ENCODE data around the gene EDAR. TPM values are rescaled to one million over a fixed set of nuclear protein-coding genes. Genes with fewer than 3 reads are reported as not detected.

EDAR gene
- polyA plus RNA-seq, 4 donors: 2.9 to 3.5 (median 3.1) TPM

DNA sequence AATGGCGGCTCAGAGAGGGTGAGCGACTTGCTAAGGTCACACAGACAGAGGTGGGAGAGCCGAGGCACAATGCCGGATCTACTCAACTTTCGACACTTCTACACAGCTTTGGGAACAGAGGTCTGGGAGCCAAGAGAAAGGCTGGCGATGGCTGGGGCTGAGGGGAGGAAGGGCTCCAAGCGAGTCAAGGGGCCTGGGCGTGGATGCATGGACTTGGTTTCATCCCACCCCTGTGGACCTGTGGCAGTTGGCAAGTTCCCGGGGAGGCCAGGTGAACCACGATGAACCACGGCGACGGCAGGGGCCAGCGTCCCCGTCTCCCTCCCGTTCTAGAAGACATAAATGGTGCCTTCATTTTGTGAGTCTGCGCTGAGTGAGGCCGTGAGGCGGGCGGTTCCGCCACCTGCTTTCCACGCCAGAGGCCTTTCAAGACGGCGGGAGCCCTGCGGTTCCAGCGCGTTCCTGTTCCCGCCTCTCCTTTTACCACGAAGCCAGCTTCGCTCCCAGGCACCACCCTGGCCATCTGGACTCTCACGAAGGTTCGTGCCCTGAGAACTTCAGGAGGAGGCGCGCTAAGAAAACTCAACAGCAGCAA lies 46.7 kb downstream of the EDAR start:
- no peak for DNase-seq (ENCODE audit: low read depth in 4 of 4, low spot score in 3 of 4)

DNA sequence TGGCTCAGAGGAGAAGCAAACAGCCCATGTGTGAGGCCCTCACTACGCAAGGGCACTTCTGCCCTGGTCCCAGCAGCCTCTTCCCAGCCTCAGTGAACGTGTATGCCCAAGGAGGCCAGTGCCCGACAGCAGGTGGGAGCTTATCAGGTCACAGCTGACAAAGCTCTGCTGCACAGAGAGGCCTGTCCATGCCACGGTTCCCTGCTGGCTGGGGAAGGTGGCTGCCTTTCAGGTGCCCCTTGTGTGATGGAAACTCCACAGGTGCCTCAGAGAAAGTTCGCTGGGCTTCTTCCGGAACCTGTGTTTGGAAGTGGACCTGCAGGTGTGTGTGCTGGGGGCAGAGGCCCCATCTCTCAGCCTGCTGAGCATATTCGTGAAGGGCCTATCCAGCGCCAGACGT lies 47.3 kb downstream of the EDAR start:
- no peak for DNase-seq (ENCODE audit: low read depth in 4 of 4, low spot score in 3 of 4)

- no peak for DNase-seq (ENCODE audit: low read depth in 4 of 4, low spot score in 3 of 4)
These were observed 47.8 kb downstream of the EDAR start for GRCh38 chr2:108941161-108941665.

DNA sequence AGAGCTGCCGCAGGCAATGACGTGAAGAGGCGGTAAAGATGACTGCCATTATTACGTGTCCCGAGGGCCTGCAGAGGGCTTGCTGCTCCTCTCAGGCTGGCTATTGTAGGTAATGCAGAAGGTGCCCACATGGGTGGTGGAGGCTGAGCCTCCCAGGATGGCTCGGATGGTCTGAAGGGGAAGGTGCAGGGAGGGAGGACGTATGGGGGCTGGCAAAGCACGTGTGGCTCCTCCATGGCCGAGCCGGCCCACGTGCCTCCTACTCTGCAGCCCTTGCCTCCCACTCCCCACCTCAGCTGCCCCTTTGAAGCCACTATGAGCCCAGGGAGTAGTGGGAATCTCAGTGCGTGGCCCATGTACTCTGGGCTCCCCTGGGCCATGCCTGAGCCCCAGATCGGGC lies 48.9 kb downstream of the EDAR start:
- no peak for DNase-seq (ENCODE audit: low read depth in 4 of 4, low spot score in 3 of 4)

DNA sequence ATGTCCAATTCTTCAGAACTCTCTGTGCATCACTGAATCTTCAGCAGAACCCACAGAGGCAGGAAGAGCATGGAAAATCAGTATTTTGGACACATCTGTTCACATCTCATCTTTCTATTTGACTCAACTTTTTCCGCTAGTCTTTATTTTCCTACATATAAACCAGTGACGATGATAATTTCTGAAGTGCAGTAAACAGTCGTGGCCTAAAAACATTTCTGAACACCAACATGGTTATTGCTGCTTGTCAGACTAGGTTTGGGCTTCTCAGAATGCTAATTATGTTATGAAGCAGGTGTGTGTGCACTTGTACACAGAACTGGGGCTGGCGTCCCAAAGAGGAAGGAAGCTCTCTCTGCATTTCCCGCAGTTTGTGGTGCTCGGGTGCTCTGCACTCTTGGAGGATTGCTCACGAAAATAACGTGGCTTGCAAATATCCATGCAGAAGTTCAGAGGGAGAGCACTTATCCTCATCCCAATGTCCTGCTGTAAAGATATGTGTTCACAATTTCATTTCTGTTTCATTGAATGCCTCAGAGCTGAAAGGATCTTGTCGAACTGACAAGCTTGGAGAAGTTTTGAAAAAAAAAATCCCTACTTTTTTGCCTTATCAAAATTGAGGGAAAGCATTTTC lies 50.8 kb downstream of the EDAR start:
- no peak for DNase-seq (ENCODE audit: low read depth in 4 of 4, low spot score in 3 of 4)

DNA sequence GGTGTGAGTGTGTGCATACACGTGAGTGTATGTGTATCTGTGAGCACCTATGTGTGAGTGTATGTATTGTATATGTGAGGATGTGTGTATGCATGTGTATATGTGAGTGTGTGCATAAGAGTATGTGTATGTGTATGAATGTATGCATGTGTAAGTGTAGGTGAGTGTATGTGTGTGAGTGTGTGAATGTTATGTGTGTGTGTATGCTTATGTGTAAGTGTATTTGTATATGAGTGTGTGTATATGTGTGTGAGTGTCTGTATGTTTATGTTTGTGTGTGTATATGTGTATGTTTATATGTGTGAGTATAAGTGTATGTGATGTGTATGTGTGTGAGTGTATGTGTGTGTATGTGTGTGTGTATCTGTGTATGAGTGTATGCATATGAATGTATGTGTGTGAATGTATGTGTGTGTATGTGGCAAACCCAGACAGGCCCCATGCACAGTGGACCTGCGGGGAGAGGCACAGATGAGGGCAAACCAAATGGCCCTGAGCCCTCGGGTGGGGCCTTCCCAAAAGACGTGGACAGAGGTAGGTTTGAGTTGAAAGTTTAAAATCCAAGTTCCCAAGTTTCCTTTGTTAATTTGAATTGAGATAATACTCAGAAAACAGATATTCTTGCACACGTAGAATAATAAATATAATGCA lies 51.5 kb downstream of the EDAR start:
- DNase-seq (ENCODE audit: low read depth in 4 of 4, low spot score in 3 of 4): no peak

- DNase-seq (ENCODE audit: low read depth in 4 of 4, low spot score in 3 of 4): no peak
These were observed 52.2 kb downstream of the EDAR start for GRCh38 chr2:108936866-108937265.

DNA sequence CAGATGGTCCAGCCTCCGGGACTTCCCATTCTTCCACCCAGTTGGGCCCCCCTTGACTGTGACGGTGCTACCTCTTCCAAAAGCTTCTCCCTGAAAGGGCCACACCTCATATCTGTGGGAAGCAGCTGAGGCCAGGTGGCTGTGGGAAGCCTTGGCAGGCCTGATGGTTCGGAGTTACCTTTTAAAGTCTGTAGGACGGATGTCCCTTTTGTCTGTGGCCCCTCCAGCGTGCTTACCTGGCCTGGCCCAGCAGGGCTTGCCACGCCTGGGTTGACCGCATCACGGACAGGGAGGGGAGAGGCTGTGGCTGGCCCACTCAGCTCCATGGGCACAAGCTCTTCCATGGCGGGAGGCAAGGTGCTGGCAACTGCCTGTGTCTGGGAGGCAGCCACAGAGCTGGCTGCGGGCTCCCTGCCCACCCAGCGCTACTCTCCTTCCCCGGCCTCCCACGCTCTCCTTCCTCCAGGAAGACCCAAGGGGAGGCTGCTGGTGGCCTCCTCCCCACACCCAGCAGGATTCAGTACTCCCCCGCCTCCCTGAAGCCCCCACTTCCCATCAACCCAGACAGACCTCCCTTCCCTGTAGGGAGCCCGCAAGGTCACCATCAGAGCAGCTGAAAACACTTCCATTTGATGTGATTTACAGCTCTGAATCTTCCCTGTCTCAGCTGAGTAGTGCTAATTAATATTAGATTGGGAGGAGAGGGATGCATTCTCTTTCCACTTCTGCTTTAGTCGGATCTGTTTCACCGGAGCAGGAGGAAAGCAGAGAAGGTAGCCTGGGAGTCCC lies 52.8 kb downstream of the EDAR start:
- peak in 3 of 4 donors; percentile 39 to 64 (median 62) for DNase-seq (ENCODE audit: low read depth in 4 of 4, low spot score in 3 of 4)

GRCh38 chr2:108935271-108935741 lies 53.7 kb downstream of the EDAR start:
- DNase-seq (ENCODE audit: low read depth in 4 of 4, low spot score in 3 of 4): no peak

GRCh38 chr2:108934583-108935245 lies 54.3 kb downstream of the EDAR start:
- no peak for DNase-seq (ENCODE audit: low read depth in 4 of 4, low spot score in 3 of 4)

DNA sequence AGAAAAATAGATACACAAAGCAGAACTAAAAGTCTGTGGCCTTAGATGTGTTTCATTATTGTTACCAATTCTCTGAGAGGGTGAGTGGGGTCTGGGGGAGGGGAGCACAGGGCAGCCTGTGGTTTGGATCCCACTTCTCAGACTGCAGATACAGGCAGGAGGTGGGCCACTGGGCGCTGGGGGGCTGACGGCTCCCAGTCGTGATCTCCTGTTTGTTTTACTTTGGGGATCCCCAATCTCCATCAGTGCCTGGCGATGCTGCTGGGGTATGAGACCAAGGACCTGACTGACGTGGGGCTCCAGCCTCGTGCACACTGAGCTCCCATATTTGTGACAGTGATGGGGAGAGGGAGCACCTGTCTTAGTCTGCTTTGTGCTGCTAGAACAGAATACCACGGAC lies 54.9 kb downstream of the EDAR start:
- no peak for DNase-seq (ENCODE audit: low read depth in 4 of 4, low spot score in 3 of 4)

DNA sequence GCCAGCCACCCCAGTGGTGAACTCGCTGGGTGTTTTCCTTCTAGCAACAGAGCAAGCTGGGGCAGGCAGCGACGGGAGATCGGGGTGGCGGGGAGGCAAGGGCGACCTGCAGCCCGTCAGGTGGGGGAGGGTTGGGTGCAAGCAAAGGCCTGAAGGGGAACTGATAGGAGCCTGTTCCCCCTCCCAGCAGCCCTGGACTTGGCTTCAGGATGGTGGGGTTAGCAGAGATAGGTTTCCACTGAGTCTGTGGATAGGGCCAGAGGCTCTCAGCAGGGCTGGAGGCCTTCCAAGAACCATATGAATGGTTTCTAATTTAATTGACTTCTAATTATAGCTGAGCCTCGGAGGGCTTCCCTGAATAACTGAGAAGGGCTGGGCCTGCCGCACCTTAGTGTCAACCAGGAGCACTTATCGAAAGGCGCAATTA lies 55.3 kb downstream of the EDAR start:
- no peak for DNase-seq (ENCODE audit: low read depth in 4 of 4, low spot score in 3 of 4)

- no peak for DNase-seq (ENCODE audit: low read depth in 4 of 4, low spot score in 3 of 4)
These were observed 56.2 kb downstream of the EDAR start for GRCh38 chr2:108932736-108933332.

DNA sequence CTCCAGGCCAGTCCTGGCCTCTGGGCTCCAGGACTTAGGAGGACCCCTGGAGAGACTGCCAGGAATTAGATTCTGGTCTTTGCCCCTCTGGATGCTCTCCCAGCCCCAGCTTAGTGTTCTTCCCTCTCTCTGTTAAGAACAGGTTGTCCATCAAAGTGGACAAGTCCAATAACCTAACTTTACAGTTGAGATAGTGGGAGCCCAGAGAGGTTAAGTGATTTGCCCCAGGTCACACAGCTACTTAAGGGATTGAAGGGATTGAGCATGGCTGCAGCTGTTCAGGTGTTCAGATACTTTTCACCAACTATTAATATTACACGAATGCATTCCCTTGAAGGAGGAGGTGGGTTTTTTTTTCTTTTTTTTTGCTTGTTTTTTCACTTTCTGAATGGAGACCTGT lies 57.6 kb downstream of the EDAR start:
- DNase-seq (ENCODE audit: low read depth in 4 of 4, low spot score in 3 of 4): no peak

DNA sequence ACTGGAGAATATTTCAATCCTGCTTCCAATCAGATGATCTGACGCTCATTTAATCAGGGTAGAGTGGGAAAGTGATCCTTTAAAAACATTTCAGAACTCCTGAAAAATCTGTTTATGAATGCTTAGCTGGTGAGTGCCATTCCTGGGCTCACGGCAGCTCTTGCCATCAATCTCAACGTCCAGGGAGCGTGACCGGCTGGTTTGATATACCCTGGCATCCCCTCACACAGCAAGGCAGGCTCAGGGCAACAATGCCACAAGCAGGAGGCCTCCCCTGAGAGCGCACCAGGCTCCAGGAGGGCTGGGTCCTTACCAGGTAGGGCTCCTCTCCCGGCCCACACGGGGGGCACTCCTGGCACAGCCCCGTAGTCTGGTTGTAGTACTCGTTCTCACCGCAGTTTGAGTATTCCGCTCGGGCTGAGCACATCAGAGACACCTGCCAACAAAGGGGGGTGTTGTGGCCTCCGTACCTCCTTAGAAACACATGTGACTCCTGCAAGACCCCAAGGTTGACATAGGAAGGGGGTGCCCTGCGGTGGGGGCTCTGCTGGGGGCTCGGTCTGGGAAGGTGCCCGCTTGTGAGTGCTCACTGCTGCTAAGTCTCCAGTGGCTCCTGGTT lies 59.1 kb downstream of the EDAR start:
- DNase-seq (ENCODE audit: low read depth in 4 of 4, low spot score in 3 of 4): no peak

- DNase-seq (ENCODE audit: low read depth in 4 of 4, low spot score in 3 of 4): no peak
These were observed 60.2 kb downstream of the EDAR start for GRCh38 chr2:108928660-108929377.

GRCh38 chr2:108927936-108928659 lies 60.9 kb downstream of the EDAR start:
- no peak for DNase-seq (ENCODE audit: low read depth in 4 of 4, low spot score in 3 of 4)

DNA sequence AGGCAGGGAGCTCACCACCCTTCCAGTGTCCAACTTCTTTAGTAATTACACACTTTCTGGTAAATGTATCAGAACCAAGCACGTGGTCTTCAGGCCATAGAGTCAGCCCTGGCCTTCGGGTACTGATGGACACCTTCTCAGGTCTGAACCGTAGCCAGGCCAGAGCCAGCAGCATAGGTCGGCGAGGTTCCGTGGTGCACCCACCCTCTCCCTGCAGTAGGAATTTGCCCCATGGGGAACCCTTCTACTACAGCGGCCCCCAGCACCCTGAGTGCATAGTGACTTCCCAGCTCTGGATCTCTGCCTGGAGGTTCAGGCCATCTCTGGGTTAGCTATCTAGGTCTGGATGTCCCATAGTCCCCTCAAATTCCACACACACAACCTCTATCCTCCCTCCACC lies 61.6 kb downstream of the EDAR start:
- no peak for DNase-seq (ENCODE audit: low read depth in 4 of 4, low spot score in 3 of 4)
